HepG2 (cell line): ENCODE data around the gene ZDHHC3. TPM values are rescaled to one million over a fixed set of nuclear protein-coding genes. Genes with fewer than 3 reads are reported as not detected.

Experiments
- CC2D1A ChIP-seq: sonication (generic); formaldehyde crosslinking; IDR thresholded peaks from 2 replicates; pipeline ENCODE4 v1.8.1; 2023; ENCODE audit warnings: mild to moderate bottlenecking, missing genetic modification reagents
- CHCHD3 ChIP-seq: sonication (generic); formaldehyde crosslinking; IDR thresholded peaks from 2 replicates; pipeline ENCODE4 v1.8.0; 2022; ENCODE audit warnings: mild to moderate bottlenecking, missing genetic modification reagents, moderate library complexity
- PCBP2 ChIP-seq: fragments of 200-400 bp; formaldehyde crosslinking; optimal IDR thresholded peaks from 2 replicates; pipeline ENCODE3; 2018; ENCODE audit warnings: low read length, low read depth; ENCODE audit not compliant: poor library complexity, severe bottlenecking
- REL ChIP-seq: sonication (generic); formaldehyde crosslinking; conservative IDR thresholded peaks from 2 replicates; pipeline ENCODE4 v1.8.0; 2022; ENCODE audit warnings: mild to moderate bottlenecking, missing genetic modification reagents, moderate library complexity
- SMAD3 ChIP-seq: sonication (generic); formaldehyde crosslinking; IDR thresholded peaks from 2 replicates; pipeline ENCODE4 v1.4.0; 2020; ENCODE audit warnings: missing genetic modification reagents
- SSRP1 ChIP-seq: IDR thresholded peaks from 2 replicates; pipeline ENCODE4 v1.6.1; 2016; ENCODE audit warnings: control low read depth
- ZKSCAN1 ChIP-seq: fragments of 150-350 bp; IDR thresholded peaks from 2 replicates; pipeline ENCODE4 v1.6.1; 2014; ENCODE audit warnings: low read length
- ZNF235 ChIP-seq: sonication (generic); formaldehyde crosslinking; IDR thresholded peaks from 2 replicates; pipeline ENCODE4 v1.8.1; 2023; ENCODE audit warnings: mild to moderate bottlenecking, missing genetic modification reagents, borderline replicate concordance
- ZNF260 ChIP-seq: sonication (generic); formaldehyde crosslinking; IDR thresholded peaks from 2 replicates; pipeline ENCODE4 v1.4.0; 2020; ENCODE audit warnings: missing genetic modification reagents, low read depth, mild to moderate bottlenecking, borderline replicate concordance
- ZNF274 ChIP-seq: sonication (generic); formaldehyde crosslinking; IDR thresholded peaks from 2 replicates; pipeline ENCODE4 v1.5.1; 2020; ENCODE audit warnings: mild to moderate bottlenecking, missing genetic modification reagents
- ZNF318 ChIP-seq: sonication (generic); formaldehyde crosslinking; IDR thresholded peaks from 2 replicates; pipeline ENCODE4 v1.4.0; 2020; ENCODE audit warnings: mild to moderate bottlenecking, missing genetic modification reagents
- ZNF382 ChIP-seq: sonication (generic); formaldehyde crosslinking; IDR thresholded peaks from 2 replicates; pipeline ENCODE4 v1.5.0; 2020; ENCODE audit warnings: missing genetic modification reagents, mild to moderate bottlenecking, borderline replicate concordance
- ZNF614 ChIP-seq: IDR thresholded peaks from 2 replicates; pipeline ENCODE4 v1.6.1; 2018; ENCODE audit warnings: missing biosample characterization, missing genetic modification reagents, inconsistent platforms, borderline replicate concordance
- ZNF709 ChIP-seq: sonication (generic); formaldehyde crosslinking; IDR thresholded peaks from 2 replicates; pipeline ENCODE4 v1.5.0; 2020; ENCODE audit warnings: mild to moderate bottlenecking, missing genetic modification reagents
- ZNF761 ChIP-seq: sonication (generic); formaldehyde crosslinking; conservative IDR thresholded peaks from 2 replicates; pipeline ENCODE4 v1.4.0; 2020; ENCODE audit warnings: mild to moderate bottlenecking, missing genetic modification reagents
- ZSCAN5A ChIP-seq: sonication (generic); formaldehyde crosslinking; IDR thresholded peaks from 2 replicates; pipeline ENCODE4 v1.8.0; 2022; ENCODE audit warnings: mild to moderate bottlenecking, missing genetic modification reagents, borderline replicate concordance
- polyA plus RNA-seq, 8 experiments: library from polyadenylated mRNA; depleted of rRNA in 3 of 8; stranded (reverse) in 7 of 8; unstranded in 1 of 8; fragments of >200 nt; fragmentation: Illumina TruSeq in 4 of 8; extraction: Trizol in 4 of 8; gene quantifications; 2 replicates each; pipeline versions ENCODE4 v1.2.1 to v1.2.3, GENCODE V29; 2011 to 2016; ENCODE audit warnings: low read depth in 4 of 8, missing spikeins in 1 of 8, mixed read lengths in 1 of 8; ENCODE audit not compliant: insufficient read depth in 1 of 8
- total RNA-seq, 5 experiments: library from RNA; depleted of rRNA; stranded (reverse); fragments of >200 nt; fragmentation: Illumina TruSeq; extraction: Trizol; gene quantifications; 2 replicates each; pipeline ENCODE4 v1.2.3, GENCODE V29; 2016; ENCODE audit warnings: low read depth in 1 of 5
- TF ChIP-seq, protein P1 (sequence below): IDR thresholded peaks from 2 replicates; pipeline ENCODE4 v1.6.1; 2016; ENCODE audit warnings: mild to moderate bottlenecking, missing biosample characterization, missing genetic modification reagents

The ZDHHC3 gene
- total and polyA plus RNA-seq, 2 of the 13 experiments (the other 11 are each of a cell fraction or from before 2014, with no cell fraction given): 44.1 to 65.7 TPM

- TF ChIP-seq SSRP1 (no peak), CHCHD3 (CRISPR knock-in tag) (no peak), ZNF235 (CRISPR knock-in tag) (peak; percentile 41; the same call in 1 of the 2 replicates), PCBP2 (no peak), ZNF260 (CRISPR knock-in tag) (no peak), ZNF761 (CRISPR knock-in tag) (no peak), ZNF318 (no peak), ZKSCAN1 (no peak), CC2D1A (CRISPR knock-in tag) (no peak), ZSCAN5A (CRISPR knock-in tag) (no peak), ZNF274 (CRISPR knock-in tag) (no peak), ZNF382 (CRISPR knock-in tag) (no peak), ZNF709 (CRISPR knock-in tag) (no peak), ZNF614 (0 out of 2 replicates have a peak, but pooled peaks have one; percentile 34), SMAD3 (CRISPR knock-in tag) (peak; percentile 36; the same call in 1 of the 2 replicates), REL (CRISPR knock-in tag) (no peak)
- TF ChIP-seq, protein P1, sequence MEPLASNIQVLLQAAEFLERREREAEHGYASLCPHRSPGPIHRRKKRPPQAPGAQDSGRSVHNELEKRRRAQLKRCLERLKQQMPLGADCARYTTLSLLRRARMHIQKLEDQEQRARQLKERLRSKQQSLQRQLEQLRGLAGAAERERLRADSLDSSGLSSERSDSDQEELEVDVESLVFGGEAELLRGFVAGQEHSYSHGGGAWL (CRISPR knock-in tag): peak; percentile 56; the same call in 1 of the 2 replicates
Observed at GRCh38 chr3:44976002-44976815, at the start of gene ZDHHC3, which contains the start of gene EXOSC7 (continued).
